HEK293 (cell line): ENCODE measurements around the gene MED23.

Experiments used
- PATZ1 ChIP-seq: fragments of 450-650 bp; formaldehyde crosslinking; IDR thresholded peaks from 2 replicates; pipeline ENCODE4 v1.5.1; 2016; ENCODE audit warnings: missing biosample characterization, missing genetic modification characterization
- PRDM10 ChIP-seq: fragments of 450-650 bp; formaldehyde crosslinking; IDR thresholded peaks from 2 replicates; pipeline ENCODE4 v1.5.1; 2016; ENCODE audit warnings: missing biosample characterization, missing genetic modification characterization
- SETDB1 ChIP-seq: IDR thresholded peaks from one replicate; pipeline ENCODE4 v1.6.1; 2017; ENCODE audit warnings: mild to moderate bottlenecking, low read length, moderate library complexity, mixed read lengths; ENCODE audit not compliant: insufficient read length
- ZBTB21 ChIP-seq: fragments of 450-650 bp; formaldehyde crosslinking; IDR thresholded peaks from 2 replicates; pipeline ENCODE4 v1.5.1; 2017; ENCODE audit warnings: missing biosample characterization, missing genetic modification characterization
- ZBTB26 ChIP-seq: fragments of 450-650 bp; formaldehyde crosslinking; optimal IDR thresholded peaks from 2 replicates; pipeline ENCODE3; 2016; ENCODE audit warnings: missing biosample characterization, mild to moderate bottlenecking, missing genetic modification characterization
- ZFP37 ChIP-seq: fragments of 450-650 bp; formaldehyde crosslinking; IDR thresholded peaks from 2 replicates; pipeline ENCODE4 v1.5.1; 2016; ENCODE audit warnings: missing biosample characterization, missing genetic modification characterization
- ZNF138 ChIP-seq: fragments of 450-650 bp; formaldehyde crosslinking; IDR thresholded peaks from 2 replicates; pipeline ENCODE4 v1.5.1; 2016; ENCODE audit warnings: missing biosample characterization, missing genetic modification characterization, borderline replicate concordance
- ZNF354C ChIP-seq: fragments of 450-650 bp; formaldehyde crosslinking; IDR thresholded peaks from 2 replicates; pipeline ENCODE4 v1.5.1; 2016; ENCODE audit warnings: missing biosample characterization, missing genetic modification characterization, low read depth, borderline replicate concordance
- ZNF660 ChIP-seq: fragments of 450-650 bp; IDR thresholded peaks from 2 replicates; pipeline ENCODE4 v1.5.1; 2018; ENCODE audit warnings: missing biosample characterization, mild to moderate bottlenecking, missing genetic modification characterization
- ZNF664 ChIP-seq: fragments of 450-650 bp; formaldehyde crosslinking; IDR thresholded peaks from 2 replicates; pipeline ENCODE4 v1.5.1; 2016; ENCODE audit warnings: missing biosample characterization, missing genetic modification characterization
- ZNF830 ChIP-seq: fragments of 450-650 bp; IDR thresholded peaks from 2 replicates; pipeline ENCODE4 v1.5.0; 2018; ENCODE audit warnings: missing biosample characterization, missing genetic modification characterization, low read depth, mild to moderate bottlenecking, moderate library complexity
- TF ChIP-seq, protein P1 (sequence below): fragments of 450-650 bp; formaldehyde crosslinking; IDR thresholded peaks from 2 replicates; pipeline ENCODE4 v1.5.1; 2016; ENCODE audit warnings: missing biosample characterization, missing genetic modification characterization
- TF ChIP-seq, protein P2 (sequence below): fragments of 450-650 bp; formaldehyde crosslinking; conservative IDR thresholded peaks from 2 replicates; pipeline ENCODE4 v1.5.1; 2016; ENCODE audit warnings: low read depth, missing biosample characterization, missing genetic modification characterization
- TF ChIP-seq, protein P3 (sequence below): fragments of 450-650 bp; formaldehyde crosslinking; IDR thresholded peaks from 2 replicates; pipeline ENCODE4 v1.5.1; 2016; ENCODE audit warnings: missing biosample characterization, missing genetic modification characterization, borderline replicate concordance

DNA sequence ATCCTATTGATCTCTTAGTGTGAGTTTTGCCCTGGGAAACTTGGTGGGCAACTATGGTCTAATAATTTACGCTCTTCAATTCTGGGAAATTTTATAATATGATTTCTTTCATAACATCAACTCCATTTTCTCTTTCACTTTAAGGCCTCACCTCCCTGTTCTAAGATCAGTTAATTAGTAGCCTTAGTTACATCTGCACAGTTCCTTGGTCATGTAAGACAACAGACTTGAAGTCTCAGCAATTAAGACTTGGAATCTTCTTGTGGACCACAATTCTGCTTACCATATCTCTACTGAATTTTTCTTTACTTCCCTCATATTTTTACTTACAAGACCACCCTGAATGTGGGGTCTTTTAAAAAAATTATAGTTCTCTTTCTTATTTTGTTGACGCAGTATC is 17.8 kb upstream of the MED23 start:
- TF ChIP-seq, protein P1, sequence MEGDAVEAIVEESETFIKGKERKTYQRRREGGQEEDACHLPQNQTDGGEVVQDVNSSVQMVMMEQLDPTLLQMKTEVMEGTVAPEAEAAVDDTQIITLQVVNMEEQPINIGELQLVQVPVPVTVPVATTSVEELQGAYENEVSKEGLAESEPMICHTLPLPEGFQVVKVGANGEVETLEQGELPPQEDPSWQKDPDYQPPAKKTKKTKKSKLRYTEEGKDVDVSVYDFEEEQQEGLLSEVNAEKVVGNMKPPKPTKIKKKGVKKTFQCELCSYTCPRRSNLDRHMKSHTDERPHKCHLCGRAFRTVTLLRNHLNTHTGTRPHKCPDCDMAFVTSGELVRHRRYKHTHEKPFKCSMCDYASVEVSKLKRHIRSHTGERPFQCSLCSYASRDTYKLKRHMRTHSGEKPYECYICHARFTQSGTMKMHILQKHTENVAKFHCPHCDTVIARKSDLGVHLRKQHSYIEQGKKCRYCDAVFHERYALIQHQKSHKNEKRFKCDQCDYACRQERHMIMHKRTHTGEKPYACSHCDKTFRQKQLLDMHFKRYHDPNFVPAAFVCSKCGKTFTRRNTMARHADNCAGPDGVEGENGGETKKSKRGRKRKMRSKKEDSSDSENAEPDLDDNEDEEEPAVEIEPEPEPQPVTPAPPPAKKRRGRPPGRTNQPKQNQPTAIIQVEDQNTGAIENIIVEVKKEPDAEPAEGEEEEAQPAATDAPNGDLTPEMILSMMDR (tag by site-specific recombination): no peak
- TF ChIP-seq ZNF138 (no peak), SETDB1 (no peak), ZBTB21 (tag by site-specific recombination) (no peak), ZNF354C (tag by site-specific recombination) (no peak), PATZ1 (tag by site-specific recombination) (no peak), ZFP37 (no peak), PRDM10 (no peak), ZNF830 (tag by site-specific recombination) (no peak), ZNF664 (tag by site-specific recombination) (no peak), ZNF660 (tag by site-specific recombination) (no peak), ZBTB26 (tag by site-specific recombination) (no peak)
- TF ChIP-seq, protein P2, sequence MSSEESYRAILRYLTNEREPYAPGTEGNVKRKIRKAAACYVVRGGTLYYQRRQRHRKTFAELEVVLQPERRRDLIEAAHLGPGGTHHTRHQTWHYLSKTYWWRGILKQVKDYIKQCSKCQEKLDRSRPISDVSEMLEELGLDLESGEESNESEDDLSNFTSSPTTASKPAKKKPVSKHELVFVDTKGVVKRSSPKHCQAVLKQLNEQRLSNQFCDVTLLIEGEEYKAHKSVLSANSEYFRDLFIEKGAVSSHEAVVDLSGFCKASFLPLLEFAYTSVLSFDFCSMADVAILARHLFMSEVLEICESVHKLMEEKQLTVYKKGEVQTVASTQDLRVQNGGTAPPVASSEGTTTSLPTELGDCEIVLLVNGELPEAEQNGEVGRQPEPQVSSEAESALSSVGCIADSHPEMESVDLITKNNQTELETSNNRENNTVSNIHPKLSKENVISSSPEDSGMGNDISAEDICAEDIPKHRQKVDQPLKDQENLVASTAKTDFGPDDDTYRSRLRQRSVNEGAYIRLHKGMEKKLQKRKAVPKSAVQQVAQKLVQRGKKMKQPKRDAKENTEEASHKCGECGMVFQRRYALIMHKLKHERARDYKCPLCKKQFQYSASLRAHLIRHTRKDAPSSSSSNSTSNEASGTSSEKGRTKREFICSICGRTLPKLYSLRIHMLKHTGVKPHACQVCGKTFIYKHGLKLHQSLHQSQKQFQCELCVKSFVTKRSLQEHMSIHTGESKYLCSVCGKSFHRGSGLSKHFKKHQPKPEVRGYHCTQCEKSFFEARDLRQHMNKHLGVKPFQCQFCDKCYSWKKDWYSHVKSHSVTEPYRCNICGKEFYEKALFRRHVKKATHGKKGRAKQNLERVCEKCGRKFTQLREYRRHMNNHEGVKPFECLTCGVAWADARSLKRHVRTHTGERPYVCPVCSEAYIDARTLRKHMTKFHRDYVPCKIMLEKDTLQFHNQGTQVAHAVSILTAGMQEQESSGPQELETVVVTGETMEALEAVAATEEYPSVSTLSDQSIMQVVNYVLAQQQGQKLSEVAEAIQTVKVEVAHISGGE (tag by site-specific recombination): no peak
- TF ChIP-seq, protein P3, sequence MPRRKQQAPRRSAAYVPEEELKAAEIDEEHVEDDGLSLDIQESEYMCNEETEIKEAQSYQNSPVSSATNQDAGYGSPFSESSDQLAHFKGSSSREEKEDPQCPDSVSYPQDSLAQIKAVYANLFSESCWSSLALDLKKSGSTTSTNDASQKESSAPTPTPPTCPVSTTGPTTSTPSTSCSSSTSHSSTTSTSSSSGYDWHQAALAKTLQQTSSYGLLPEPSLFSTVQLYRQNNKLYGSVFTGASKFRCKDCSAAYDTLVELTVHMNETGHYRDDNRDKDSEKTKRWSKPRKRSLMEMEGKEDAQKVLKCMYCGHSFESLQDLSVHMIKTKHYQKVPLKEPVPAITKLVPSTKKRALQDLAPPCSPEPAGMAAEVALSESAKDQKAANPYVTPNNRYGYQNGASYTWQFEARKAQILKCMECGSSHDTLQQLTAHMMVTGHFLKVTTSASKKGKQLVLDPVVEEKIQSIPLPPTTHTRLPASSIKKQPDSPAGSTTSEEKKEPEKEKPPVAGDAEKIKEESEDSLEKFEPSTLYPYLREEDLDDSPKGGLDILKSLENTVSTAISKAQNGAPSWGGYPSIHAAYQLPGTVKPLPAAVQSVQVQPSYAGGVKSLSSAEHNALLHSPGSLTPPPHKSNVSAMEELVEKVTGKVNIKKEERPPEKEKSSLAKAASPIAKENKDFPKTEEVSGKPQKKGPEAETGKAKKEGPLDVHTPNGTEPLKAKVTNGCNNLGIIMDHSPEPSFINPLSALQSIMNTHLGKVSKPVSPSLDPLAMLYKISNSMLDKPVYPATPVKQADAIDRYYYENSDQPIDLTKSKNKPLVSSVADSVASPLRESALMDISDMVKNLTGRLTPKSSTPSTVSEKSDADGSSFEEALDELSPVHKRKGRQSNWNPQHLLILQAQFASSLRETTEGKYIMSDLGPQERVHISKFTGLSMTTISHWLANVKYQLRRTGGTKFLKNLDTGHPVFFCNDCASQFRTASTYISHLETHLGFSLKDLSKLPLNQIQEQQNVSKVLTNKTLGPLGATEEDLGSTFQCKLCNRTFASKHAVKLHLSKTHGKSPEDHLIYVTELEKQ: no peak
